IPS DF 4.7 (cell line): Measurements from ENCODE around the gene CLSTN1.

Source experiments
- DNase-seq: peaks from one replicate; pipeline ENCODE4 v3.0.0-alpha.2; 2013; ENCODE audit warnings: low spot score; ENCODE audit errors: extremely low read depth

The CLSTN1 gene

DNA sequence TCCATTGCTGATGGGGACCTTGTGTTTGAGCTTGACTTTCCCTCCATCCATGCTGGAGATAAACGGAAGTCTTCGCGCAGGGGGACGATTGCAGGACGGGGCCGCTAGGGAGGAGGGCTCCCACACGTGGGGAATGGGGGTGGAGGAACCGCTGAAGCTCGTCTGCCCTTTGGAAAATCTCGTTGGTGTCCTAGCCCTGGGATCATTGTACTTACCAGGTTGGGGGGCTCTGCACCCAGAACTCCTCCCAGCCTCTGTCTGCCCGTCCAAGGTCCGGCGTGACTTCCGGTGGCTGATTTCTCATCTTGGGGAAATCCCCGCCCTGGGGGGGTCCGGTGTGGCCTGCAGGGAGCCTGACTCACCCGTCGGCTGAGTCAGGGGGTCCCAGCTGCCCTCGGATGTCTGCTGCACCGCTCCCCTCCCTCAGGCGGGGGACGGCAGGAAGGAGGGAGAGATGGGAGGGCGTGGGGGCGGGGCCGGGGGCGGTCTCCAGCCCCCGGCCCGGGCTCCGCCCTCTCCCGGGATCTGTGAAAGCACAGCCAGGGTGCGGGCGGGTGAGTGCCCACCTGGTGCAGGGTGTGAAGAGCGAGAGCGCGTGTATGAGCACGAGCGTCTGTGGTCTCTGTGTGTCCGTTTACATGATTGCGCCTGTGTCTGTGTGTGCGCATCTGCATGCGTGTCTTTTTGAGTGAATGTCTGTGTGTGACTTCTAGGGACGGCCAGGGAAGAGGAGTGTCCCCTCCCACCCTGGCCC, 136.5 kb downstream of the CLSTN1 start:
- no peak for DNase-seq

DNA sequence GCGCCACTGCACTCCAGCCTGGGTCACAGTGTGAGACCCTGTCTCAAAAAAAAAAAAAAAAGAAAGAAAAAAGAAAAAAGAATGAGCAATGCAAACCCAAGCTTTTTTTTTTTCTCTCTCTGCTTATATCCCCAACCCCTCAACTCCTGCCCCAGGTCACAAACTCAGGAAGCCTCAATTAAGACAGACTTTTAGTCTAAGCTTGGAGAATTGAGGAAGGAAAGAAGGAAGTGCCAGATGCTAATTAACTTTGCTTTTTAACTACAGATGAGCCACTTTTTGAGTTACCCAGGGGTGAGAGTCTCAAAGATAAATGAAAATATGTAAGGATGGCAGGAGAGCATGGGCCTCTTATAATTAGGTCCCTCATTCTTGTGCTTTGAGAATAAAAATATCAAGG, 139.0 kb downstream of the CLSTN1 start:
- no peak for DNase-seq

DNA sequence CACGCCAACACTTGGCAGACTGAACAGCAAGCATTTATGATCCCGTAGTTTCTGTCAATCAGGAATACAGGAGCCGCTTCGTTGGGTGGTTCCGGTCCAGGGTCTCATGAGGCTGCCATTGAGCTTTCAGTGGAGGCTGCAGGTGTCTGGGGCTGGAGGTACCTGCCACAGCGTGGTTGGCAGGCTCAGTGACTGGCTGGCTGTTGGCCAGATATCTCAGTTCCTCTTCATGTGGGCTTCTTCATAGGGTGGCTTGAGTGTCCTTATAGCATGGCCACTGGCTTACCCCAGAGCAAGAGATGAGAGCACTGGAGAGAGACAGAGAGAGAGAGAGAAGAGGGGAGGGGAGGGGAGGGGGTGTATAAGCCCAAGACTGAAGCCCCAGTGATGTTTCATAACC, 142.9 kb downstream of the CLSTN1 start:
- DNase-seq: no peak

DNA sequence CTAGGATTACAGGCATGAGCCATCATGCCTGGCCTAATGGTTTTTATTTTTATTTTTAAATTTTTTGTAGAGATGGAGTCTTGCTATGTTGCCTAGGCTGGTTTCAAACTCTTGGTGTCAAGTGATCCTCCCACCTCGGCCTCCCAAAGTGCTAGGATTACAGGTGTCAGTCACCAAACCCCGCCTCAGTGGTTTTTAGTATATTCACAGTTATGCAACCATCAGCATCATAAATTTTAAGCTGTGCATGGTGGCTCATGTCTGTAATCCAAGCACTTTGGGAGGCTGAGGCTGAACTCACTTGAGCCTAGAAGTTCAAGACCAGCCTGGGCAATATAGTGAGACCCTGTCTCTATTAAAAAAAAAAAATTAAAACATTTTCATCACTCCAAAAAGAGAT, 143.7 kb downstream of the CLSTN1 start:
- no peak for DNase-seq
